GM18499 (cell line): ENCODE measurements around the gene KPNA6.
"Not testable (repeated sequence)": the region's sequence is repeated elsewhere in the genome, so short reads cannot be mapped to it uniquely, and the experiment has no call there.

Source experiments
- ATAC-seq: cut with Tn5 transposase; IDR thresholded peaks from one replicate; pipeline ENCODE4 v1.9.1; 2021; ENCODE audit warnings: moderate number of reproducible peaks; ENCODE audit not compliant: insufficient read depth, unreplicated experiment

The KPNA6 gene

DNA sequence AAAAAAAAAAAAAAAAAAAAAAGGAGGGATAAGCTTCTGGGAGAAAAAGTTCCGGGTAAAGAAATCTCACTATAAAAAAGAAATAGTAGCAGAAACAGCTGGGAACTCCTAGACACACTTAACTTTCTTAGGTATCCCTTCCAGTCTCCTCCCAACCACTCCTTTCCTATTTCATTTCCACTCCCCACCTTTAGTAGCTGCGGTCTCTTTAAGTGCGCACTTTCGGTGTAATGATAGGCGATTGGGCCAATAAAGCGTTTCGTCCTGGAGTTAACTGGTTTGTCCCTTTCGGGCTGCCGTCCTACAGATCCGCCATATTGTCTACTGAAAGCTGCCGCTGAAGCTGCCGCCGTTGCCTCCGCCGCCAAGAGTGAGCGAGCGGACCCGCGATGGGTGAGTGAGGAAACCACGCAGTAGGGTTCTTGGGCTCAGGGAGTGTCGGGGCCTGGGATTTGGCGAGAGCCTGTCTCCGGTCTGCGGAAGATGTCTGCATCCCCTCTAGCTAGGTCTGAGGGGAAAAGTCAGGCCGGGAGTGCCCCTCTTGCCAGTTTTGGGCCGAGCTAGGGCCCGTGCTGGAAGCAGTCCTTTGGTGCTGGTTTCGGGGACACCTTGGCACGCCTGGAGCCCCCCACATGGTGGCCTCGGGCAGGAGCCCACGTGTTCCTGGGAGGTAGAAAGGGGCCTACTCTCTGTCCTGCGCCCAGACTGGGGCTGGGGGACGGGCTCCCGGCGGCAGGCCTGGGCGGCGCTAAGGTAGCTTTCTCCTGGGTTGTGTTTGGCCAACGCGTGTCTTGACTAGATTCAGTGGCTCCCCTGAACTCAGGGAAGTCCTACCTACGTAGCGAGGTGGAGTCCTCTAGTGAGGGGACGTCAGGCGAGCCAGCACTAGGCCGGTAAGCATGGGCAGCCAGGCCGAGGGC lies at the start of gene KPNA6:
Gene KPNA6 (plus strand): TSS at position 315 of the 920 bp plus-strand sequence. CDS start 75 bp downstream, at position 390.
- peak; percentile 53 for ATAC-seq

DNA sequence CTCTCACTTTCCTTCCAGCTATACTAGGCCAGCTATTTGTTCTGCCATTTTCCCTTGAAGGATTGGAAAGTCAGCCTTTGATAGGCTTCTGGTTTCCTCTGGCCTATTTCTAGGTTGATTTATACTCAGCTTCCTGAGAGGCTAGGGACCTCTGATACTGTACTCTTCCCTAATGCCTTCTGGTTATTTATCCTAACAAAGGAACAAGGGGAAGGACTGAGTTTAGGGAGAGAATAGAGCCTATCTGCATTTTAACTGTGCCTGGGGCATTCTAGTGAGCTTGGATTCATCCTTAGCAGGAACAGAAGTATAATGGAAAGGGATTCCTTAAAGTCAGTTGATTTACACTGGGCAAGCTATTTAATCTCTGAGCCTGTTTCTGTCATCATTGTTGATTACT lies 46.9 kb upstream of the KPNA6 start:
- no peak for ATAC-seq

GRCh38 chr1:32062867-32063230 lies 45.0 kb upstream of the KPNA6 start:
- ATAC-seq = no peak

- ATAC-seq = no peak
Observed at GRCh38 chr1:32063261-32063681, 44.6 kb upstream of the KPNA6 start.

GRCh38 chr1:32065613-32066488 lies 42.0 kb upstream of the KPNA6 start:
- ATAC-seq = not testable (repeated sequence)

GRCh38 chr1:32066489-32066873 lies 41.4 kb upstream of the KPNA6 start:
- ATAC-seq = no peak

GRCh38 chr1:32068957-32069588 lies 38.8 kb upstream of the KPNA6 start:
- no peak for ATAC-seq

DNA sequence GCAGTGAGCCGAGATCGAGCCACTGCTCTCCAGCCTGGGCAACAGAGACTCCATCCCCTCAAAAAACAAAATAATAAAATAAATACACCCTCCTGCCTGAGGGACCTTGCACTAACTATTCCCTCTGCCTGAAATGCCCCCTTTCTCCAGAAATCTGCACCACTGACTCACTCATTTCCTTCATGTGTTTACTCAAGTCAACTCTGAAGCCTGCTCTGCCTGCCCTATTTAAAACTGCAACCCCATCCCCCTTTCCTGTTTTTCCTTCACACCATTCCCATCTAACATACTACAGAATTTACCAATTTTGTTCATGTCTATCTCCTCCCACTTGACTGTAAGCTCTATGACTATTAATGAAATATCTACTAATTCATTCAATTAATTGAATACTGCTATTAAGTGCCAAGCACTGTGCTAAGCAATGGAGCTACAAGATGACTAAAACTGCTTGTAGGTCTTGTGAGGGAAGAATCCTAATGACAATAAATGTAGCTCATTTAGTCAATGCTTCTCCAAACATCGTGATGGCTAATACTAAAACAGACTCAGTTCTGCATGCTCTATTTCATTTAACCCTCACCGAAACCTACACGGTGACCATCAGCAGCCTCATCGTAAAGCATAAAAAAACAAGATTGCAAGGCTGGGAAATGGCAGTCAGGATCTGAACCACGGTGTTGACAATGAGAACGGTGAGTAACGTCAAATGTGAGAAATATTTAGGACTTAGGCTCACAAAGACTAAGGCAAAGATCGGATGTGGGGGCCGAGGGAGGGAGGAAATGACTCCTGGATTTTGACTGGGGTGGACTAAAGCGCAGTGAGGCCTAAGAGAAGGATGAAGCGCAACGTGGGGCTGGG lies 35.9 kb upstream of the KPNA6 start:
- ATAC-seq = no peak

GRCh38 chr1:32072622-32073298 lies 35.1 kb upstream of the KPNA6 start, which contains the start of gene TMEM39B:
Gene TMEM39B, plus strand, starts transcription at chr1:32072939. Its CDS starts 109 bp downstream, at chr1:32073048.
- ATAC-seq = peak; percentile 69

DNA sequence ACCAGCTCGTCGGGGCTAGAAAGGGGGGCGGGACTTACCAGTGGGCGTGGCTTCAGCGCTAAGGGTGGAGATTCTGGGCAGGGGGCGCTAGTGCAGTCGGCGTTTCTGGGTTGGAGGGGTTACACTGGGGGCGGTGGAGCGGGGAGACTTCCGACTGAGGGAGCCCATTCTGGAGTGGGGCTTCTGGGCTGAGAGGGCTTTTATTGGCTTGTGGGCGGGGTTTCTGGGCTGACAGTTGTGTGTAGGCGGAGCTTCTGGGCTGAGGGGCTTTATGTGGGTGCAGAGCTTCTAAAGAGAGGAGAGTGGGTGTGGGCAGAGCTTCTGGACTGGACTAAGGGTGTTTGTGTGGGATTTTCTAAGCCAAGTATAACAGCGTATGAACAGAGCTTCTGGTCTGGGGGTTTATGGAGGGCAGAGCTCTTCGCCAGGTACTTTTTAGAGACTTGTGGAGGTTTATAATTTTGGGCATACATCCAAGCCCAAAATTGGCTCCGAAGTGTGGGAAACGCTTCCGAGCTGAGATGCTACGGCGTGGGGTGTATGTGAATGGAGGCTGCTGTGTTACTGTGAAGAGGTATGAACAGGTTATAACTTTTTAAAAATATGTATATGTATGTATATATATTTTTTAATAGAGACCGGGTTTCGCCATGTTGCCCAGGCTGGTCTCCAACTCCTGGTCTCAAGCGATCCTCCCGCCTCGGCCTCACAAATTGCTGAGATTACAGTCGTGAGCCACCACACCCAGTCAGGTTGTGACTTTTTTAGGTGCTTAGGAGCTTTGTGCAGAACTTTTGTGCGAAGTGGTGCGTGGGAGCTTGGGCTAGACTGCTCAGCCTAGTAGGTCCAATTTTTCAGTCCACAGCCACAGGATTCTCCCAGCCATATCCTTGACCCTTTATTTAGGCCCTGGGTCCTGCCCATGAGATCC lies 34.3 kb upstream of the KPNA6 start:
- peak; percentile 18 for ATAC-seq

DNA sequence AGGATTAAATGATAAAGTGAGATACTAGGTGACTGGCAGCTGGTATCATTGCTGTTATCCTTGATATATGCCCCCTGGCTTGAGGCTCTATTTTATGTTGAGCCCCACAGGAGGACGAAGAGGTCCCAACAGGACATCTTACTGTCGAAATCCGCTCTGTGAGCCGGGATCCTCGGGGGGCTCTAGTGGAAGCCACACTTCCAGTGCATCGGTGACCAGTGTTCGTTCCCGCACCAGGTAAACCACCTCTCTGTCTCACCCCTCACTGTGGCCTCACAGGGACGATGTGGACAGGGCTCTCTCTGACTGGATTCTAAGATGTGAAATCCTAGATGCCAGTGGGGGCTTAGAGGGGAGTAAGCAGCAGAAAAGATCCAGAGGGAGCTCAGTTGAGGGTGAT lies 33.0 kb upstream of the KPNA6 start:
- ATAC-seq = no peak

DNA sequence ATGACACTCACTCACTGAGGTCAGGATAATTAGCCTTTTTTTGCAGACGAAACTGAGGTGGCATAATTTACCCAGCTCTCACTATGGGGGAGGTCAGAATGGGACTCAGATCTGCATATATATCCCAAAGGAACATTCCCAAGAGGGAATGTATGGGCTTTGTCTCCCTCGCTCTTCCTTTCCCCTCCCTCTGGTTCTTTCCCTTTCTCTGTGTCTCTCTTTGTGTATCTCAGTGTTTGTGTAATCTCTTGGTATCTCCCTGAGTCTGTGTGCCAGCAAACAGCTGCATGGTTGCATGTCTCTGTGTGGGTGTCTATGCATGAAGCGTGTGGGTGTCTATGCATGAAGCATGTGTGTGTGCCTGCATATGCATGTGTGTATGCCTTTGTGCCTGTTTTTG lies 30.4 kb upstream of the KPNA6 start:
- no peak for ATAC-seq

DNA sequence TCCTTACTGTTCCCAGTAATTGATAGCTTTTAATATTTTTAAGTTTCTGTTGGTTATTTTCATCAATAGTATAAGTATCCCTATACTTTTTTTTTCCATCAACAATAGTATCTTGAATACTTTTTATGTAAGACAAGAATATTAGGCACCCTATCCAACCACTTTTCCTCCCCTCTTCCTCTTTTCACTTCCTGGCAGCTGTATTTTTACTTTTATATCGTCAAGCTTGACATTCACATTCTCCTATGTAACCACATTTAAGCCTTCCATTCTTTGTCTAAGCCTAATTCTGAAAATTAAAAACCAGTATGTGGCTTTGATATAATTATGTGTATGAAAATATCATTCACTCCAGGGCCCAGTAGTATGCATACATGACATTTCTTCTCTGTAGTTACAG lies 25.8 kb upstream of the KPNA6 start:
- no peak for ATAC-seq

GRCh38 chr1:32086381-32086780 lies 21.5 kb upstream of the KPNA6 start:
- ATAC-seq = not testable (repeated sequence)

- no peak for ATAC-seq
Observed at GRCh38 chr1:32091176-32091575, 16.7 kb upstream of the KPNA6 start.

GRCh38 chr1:32091591-32091990 lies 16.3 kb upstream of the KPNA6 start:
- ATAC-seq = no peak

- ATAC-seq = no peak
Observed at GRCh38 chr1:32094746-32095521, 12.9 kb upstream of the KPNA6 start.
